K562 (cell line): Measurements from ENCODE around the gene NALCN.

Experiments used
- CBX3 ChIP-seq, 2 experiments: IDR thresholded peaks; 1 replicate in 1 of 2; 2 replicates in 1 of 2; pipeline ENCODE4 v1.6.1; 2012; ENCODE audit warnings: inconsistent platforms in 2 of 2, low read length in 2 of 2, borderline replicate concordance in 1 of 2, control low read depth in 1 of 2
- RFX7 ChIP-seq: fragments of 250-450 bp; sonication (Bioruptor Pico); IDR thresholded peaks from 2 replicates; pipeline ENCODE4 v1.5.1; 2021; ENCODE audit warnings: mild to moderate bottlenecking
- TRIM28 ChIP-seq: fragments of 450-650 bp; IDR thresholded peaks from 2 replicates; pipeline ENCODE4 v1.6.1; 2017
- TF ChIP-seq, protein P1 (sequence below): fragments of 250-450 bp; sonication (Bioruptor Pico); IDR thresholded peaks from 2 replicates; pipeline ENCODE4 v1.5.0; 2020; ENCODE audit warnings: mild to moderate bottlenecking

DNA sequence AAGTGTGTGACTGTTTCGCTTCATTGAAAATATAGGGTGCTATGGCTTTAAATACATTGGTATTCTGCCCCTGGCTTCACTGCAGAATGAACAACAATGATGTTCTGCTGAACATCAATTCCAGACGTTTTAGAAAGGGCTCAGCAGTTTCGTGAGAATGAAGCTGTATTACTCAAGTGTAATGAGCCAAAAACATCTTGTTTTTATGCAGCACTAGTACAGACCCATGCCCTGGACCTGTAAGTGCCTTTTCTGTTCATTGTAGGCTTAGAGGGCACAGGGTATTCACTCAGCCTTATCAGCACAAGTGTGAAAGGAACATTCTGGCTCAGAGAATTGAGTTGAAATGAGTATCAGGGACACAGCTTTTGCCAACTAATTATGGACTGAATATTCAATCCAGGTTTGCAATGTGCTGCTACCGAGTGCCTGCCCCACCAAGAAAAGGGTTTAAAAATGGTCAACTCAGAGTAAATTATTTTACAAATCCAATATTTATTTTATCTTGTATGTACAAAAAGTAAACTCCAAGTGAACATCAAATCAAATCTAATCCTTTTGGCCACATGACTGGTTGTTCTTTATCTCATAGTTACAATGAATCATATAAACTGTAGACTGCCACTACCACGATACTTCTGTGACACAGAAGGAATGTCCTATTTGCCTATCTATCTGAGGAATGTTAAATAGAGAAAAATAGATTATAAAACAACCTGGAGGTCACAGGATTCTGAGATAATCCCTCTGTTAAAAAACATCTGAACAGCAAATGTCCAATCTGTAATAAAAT, 362.8 kb downstream of the NALCN start:
- TF ChIP-seq TRIM28 (no peak), RFX7 (no peak), CBX3 (IDR thresholded peaks at IDR 0.05; ENCODE audit: borderline replicate concordance in 1 of 2, low read length in 2 of 2) (no peak)
- TF ChIP-seq, protein P1, sequence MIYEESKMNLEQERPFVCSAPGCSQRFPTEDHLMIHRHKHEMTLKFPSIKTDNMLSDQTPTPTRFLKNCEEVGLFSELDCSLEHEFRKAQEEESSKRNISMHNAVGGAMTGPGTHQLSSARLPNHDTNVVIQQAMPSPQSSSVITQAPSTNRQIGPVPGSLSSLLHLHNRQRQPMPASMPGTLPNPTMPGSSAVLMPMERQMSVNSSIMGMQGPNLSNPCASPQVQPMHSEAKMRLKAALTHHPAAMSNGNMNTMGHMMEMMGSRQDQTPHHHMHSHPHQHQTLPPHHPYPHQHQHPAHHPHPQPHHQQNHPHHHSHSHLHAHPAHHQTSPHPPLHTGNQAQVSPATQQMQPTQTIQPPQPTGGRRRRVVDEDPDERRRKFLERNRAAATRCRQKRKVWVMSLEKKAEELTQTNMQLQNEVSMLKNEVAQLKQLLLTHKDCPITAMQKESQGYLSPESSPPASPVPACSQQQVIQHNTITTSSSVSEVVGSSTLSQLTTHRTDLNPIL = no peak
